H1 (cell line): ENCODE data around the gene PIK3CA. TPM values are rescaled to one million over a fixed set of nuclear protein-coding genes. Genes with fewer than 3 reads are reported as not detected.

ENCODE experiments used
- CTCF ChIA-PET: fragments of 300-600 bp; sonication (Branson Sonifier 250); formaldehyde crosslinking; loops from one replicate; lab custom pipeline; 2021; ENCODE audit not compliant: partially characterized antibody; lab: Charles Lee
- POLR2A ChIA-PET: fragments of 300-600 bp; sonication (Branson Sonifier 250); formaldehyde crosslinking; loops from one replicate; lab custom pipeline; 2021; ENCODE audit warnings: inconsistent platforms; ENCODE audit not compliant: partially characterized antibody; lab: Charles Lee
- DNase-seq, 2 experiments: peaks; one replicate each; pipeline versions ENCODE4 v3.0.0 to v3.0.0-alpha.2; 2010 to 2022; ENCODE audit warnings: low spot score in 2 of 2, low read depth in 1 of 2, mixed read lengths in 1 of 2
- FAIRE-seq: peaks from 2 replicates; lab custom pipeline; 2011; peaks lifted over from hg19 to GRCh38; lab: Jason Lieb, UNC
- H2AFZ ChIP-seq: 2 replicates; pipeline ENCODE4 v1.8.1; 2012; ENCODE audit warnings: low read length, inconsistent platforms
- H2AK5ac ChIP-seq: 2 replicates; pipeline ENCODE4 v1.6.1; 2013; ENCODE audit warnings: low read depth, low read length
- H2BK120ac ChIP-seq: replicated peaks from 2 replicates; pipeline ENCODE3; 2013; ENCODE audit warnings: low read depth, low read length, inconsistent platforms
- H2BK12ac ChIP-seq: 2 replicates; pipeline ENCODE4 v1.6.1; 2013; ENCODE audit warnings: low read depth, low read length
- H2BK15ac ChIP-seq: 2 replicates; pipeline ENCODE4 v1.6.1; 2013; ENCODE audit warnings: low read length
- H2BK20ac ChIP-seq: 2 replicates; pipeline ENCODE4 v1.6.1; 2013; ENCODE audit warnings: low read length
- H2BK5ac ChIP-seq: 2 replicates; pipeline ENCODE4 v1.6.1; 2013; ENCODE audit warnings: low read depth, low read length
- H3K14ac ChIP-seq: 2 replicates; pipeline ENCODE4 v1.6.1; 2013; ENCODE audit warnings: inconsistent platforms; ENCODE audit not compliant: insufficient read length
- H3K18ac ChIP-seq: 2 replicates; pipeline ENCODE4 v1.6.1; 2013; ENCODE audit warnings: low read length; ENCODE audit errors: extremely low read depth
- H3K23ac ChIP-seq: 2 replicates; pipeline ENCODE4 v1.6.1; 2013; ENCODE audit warnings: inconsistent platforms; ENCODE audit not compliant: insufficient read length
- H3K23me2 ChIP-seq: 2 replicates; pipeline ENCODE4 v1.6.1; 2013; ENCODE audit warnings: low read depth, low read length
- H3K27ac ChIP-seq: 2 replicates; pipeline ENCODE4 v1.6.1; 2011; ENCODE audit warnings: low read depth, low read length, inconsistent platforms
- H3K27me3 ChIP-seq, 4 experiments: replicated peaks in 1 of 4; 1 replicate in 1 of 4; 2 replicates in 3 of 4; pipeline versions ENCODE4 v1.6.1 to v1.8.1; 2011 to 2013; ENCODE audit warnings: low read length in 3 of 4, mild to moderate bottlenecking in 3 of 4, inconsistent platforms in 2 of 4, mixed read lengths in 2 of 4, moderate library complexity in 1 of 4; ENCODE audit not compliant: control insufficient read depth in 3 of 4, insufficient read depth in 3 of 4; ENCODE audit errors: extremely low read depth in 1 of 4
- H3K36me3 ChIP-seq, 4 experiments: 2 replicates each; pipeline versions ENCODE4 v1.6.1 to v1.8.1; 2011 to 2013; ENCODE audit warnings: mild to moderate bottlenecking in 4 of 4, low read length in 3 of 4, moderate library complexity in 2 of 4, control low read depth in 1 of 4, inconsistent platforms in 1 of 4; ENCODE audit not compliant: insufficient read depth in 4 of 4, control insufficient read depth in 2 of 4
- H3K4ac ChIP-seq: replicated peaks from 2 replicates; pipeline ENCODE3; 2013; ENCODE audit warnings: low read length, low read depth, mixed read lengths, inconsistent platforms; ENCODE audit not compliant: insufficient read length
- H3K4me1 ChIP-seq, 4 experiments: replicated peaks in 1 of 4; 1 replicate in 1 of 4; 2 replicates in 3 of 4; pipeline versions ENCODE4 v1.6.1 to v1.8.1; 2011 to 2013; ENCODE audit warnings: low read length in 3 of 4, inconsistent platforms in 2 of 4, mixed read lengths in 1 of 4; ENCODE audit not compliant: insufficient read depth in 4 of 4, control insufficient read depth in 3 of 4
- H3K4me2 ChIP-seq, 2 experiments: 2 replicates each; pipeline versions ENCODE4 v1.6.1 to v1.8.1; 2011 to 2013; ENCODE audit warnings: low read depth in 2 of 2, low read length in 2 of 2, control low read depth in 1 of 2, inconsistent platforms in 1 of 2, mild to moderate bottlenecking in 1 of 2; ENCODE audit not compliant: insufficient read depth in 1 of 2
- H3K4me3 ChIP-seq, 4 experiments: fragments of 200-600, 300-600 bp in 1 of 4; sonication (generic), shearing (Covaris generic), sonication (Bioruptor Twin) in 1 of 4; 2 replicates each; pipeline versions ENCODE4 v1.5.1 to v1.8.1; 2011 to 2016; ENCODE audit warnings: low read length in 4 of 4, low read depth in 3 of 4, control low read depth in 2 of 4, inconsistent platforms in 2 of 4, mild to moderate bottlenecking in 2 of 4, mixed read lengths in 1 of 4, moderate library complexity in 1 of 4; ENCODE audit not compliant: insufficient read depth in 2 of 4; ENCODE audit errors: extremely low read depth in 1 of 4
- H3K56ac ChIP-seq: replicated peaks from 2 replicates; pipeline ENCODE3; 2013; ENCODE audit warnings: low read depth, mild to moderate bottlenecking, mixed read lengths, low read length, inconsistent platforms; ENCODE audit not compliant: insufficient read length
- H3K79me1 ChIP-seq: 2 replicates; pipeline ENCODE4 v1.6.1; 2013; ENCODE audit warnings: low read depth, low read length, control low read depth
- H3K79me2 ChIP-seq, 2 experiments: 2 replicates each; pipeline versions ENCODE4 v1.6.1 to v1.8.1; 2012 to 2013; ENCODE audit warnings: low read length in 2 of 2, mild to moderate bottlenecking in 2 of 2, inconsistent platforms in 1 of 2; ENCODE audit not compliant: insufficient read depth in 2 of 2, control insufficient read depth in 1 of 2
- H3K9ac ChIP-seq, 4 experiments: replicated peaks in 1 of 4; 1 replicate in 1 of 4; 2 replicates in 3 of 4; pipeline versions ENCODE4 v1.6.1 to v1.8.1; 2011 to 2013; ENCODE audit warnings: low read depth in 3 of 4, low read length in 3 of 4, control low read depth in 2 of 4, mild to moderate bottlenecking in 2 of 4, moderate library complexity in 2 of 4, inconsistent platforms in 1 of 4; ENCODE audit errors: extremely low read depth in 1 of 4
- H3K9me3 ChIP-seq, 2 experiments: 2 replicates each; pipeline versions ENCODE4 v1.6.1 to v1.8.1; 2012 to 2013; ENCODE audit warnings: mild to moderate bottlenecking in 2 of 2, moderate library complexity in 2 of 2, control low read depth in 1 of 2, inconsistent platforms in 1 of 2, low read depth in 1 of 2, low read length in 1 of 2, mixed read lengths in 1 of 2; ENCODE audit not compliant: insufficient read depth in 2 of 2
- H4K20me1 ChIP-seq, 2 experiments: replicated peaks in 1 of 2; 2 replicates each; pipeline versions ENCODE3 to v1.8.1; 2011 to 2013; ENCODE audit warnings: inconsistent platforms in 2 of 2, low read length in 2 of 2, mild to moderate bottlenecking in 1 of 2; ENCODE audit not compliant: insufficient read depth in 2 of 2, control insufficient read depth in 1 of 2
- H4K5ac ChIP-seq: 2 replicates; pipeline ENCODE4 v1.6.1; 2013; ENCODE audit warnings: low read length, low read depth, mixed read lengths, inconsistent platforms; ENCODE audit not compliant: insufficient read length
- H4K8ac ChIP-seq: 2 replicates; pipeline ENCODE4 v1.8.0; 2013; ENCODE audit warnings: mild to moderate bottlenecking, moderate library complexity, low read length, inconsistent platforms; ENCODE audit not compliant: insufficient read depth; ENCODE audit errors: extremely low read depth
- H4K91ac ChIP-seq: replicated peaks from 2 replicates; pipeline ENCODE3; 2013; ENCODE audit warnings: low read length, mixed read lengths, inconsistent platforms; ENCODE audit not compliant: insufficient read length
- CHD1 ChIP-seq: IDR thresholded peaks from 2 replicates; pipeline ENCODE4 v1.6.1; 2012; ENCODE audit warnings: low read depth, low read length, improper control_type of control experiment
- CTBP2 ChIP-seq: IDR thresholded peaks from 2 replicates; pipeline ENCODE4 v1.7.0; 2011; ENCODE audit warnings: borderline replicate concordance, mild to moderate bottlenecking, moderate library complexity, mixed read lengths, low read length; ENCODE audit not compliant: insufficient read depth, insufficient read length
- EZH2 ChIP-seq: fragments of 200-600 bp; sonication (generic); IDR thresholded peaks from 2 replicates; pipeline ENCODE4 v1.7.1; 2012; ENCODE audit warnings: low read depth, mild to moderate bottlenecking, moderate library complexity, low read length, inconsistent platforms; ENCODE audit not compliant: severe bottlenecking
- JUN ChIP-seq: IDR thresholded peaks from 2 replicates; pipeline ENCODE4 v1.6.1; 2011; ENCODE audit warnings: low read depth, mild to moderate bottlenecking, improper control_type of control experiment, low read length
- PHF8 ChIP-seq: fragments of 200-600 bp; sonication (generic); conservative IDR thresholded peaks from 2 replicates; pipeline ENCODE4 v1.7.1; 2012; ENCODE audit warnings: low read depth, mild to moderate bottlenecking, inconsistent platforms, low read length, moderate library complexity
- SIX5 ChIP-seq: IDR thresholded peaks from 2 replicates; pipeline ENCODE4 v1.6.1; 2011; ENCODE audit warnings: mild to moderate bottlenecking, low read depth, low read length
- SP2 ChIP-seq: IDR thresholded peaks from 2 replicates; pipeline ENCODE4 v1.6.1; 2012; ENCODE audit warnings: mild to moderate bottlenecking, low read length, inconsistent platforms
- TBP ChIP-seq: IDR thresholded peaks from 2 replicates; pipeline ENCODE4 v1.6.1; 2011; ENCODE audit warnings: low read depth, low read length, improper control_type of control experiment
- WGBS, 2 experiments: shearing (Covaris generic) in 1 of 2; methylation state at CpG; one replicate each; pipeline versions ENCODE4 v1.1.6 to v1.1.7; 2013 to 2015; ENCODE audit warnings: low lambda C conversion rate in 2 of 2, mixed read lengths in 2 of 2, inconsistent platforms in 1 of 2, low coverage in 1 of 2, missing lambda C conversion rate in 1 of 2; ENCODE audit not compliant: insufficient replicate concordance in 2 of 2, insufficient coverage in 1 of 2, insufficient read length in 1 of 2; ENCODE audit errors: extremely low coverage in 1 of 2, missing lambda C conversion rate in 1 of 2; 5-methylcytosine and 5-hydroxymethylcytosine counted together
- polyA plus RNA-seq, 7 experiments: library from polyadenylated mRNA; depleted of rRNA in 3 of 7; stranded (reverse) in 5 of 7; unstranded in 2 of 7; fragments of >200 nt in 5 of 7; fragments of 200-250 nt in 2 of 7; gene quantifications; 1 replicate in 5 of 7; 2 replicates in 1 of 7; 4 replicates in 1 of 7; pipeline versions ENCODE4 v1.2.1 to v1.2.3, GENCODE V29; 2011 to 2013; ENCODE audit warnings: missing spikeins in 2 of 7, mixed read lengths in 2 of 7
- total RNA-seq: library from RNA; stranded (reverse); fragmentation: NEBNext Ultra II Directional; extraction: Animal tissue kit (Norgen Biotek cat#: 25700); gene quantifications from 2 replicates; pipeline ENCODE4 v1.2.1, GENCODE V29; 2021

PIK3CA gene
- total and polyA plus RNA-seq, 2 of the 8 experiments (the other 6 are each of a cell fraction or from before 2014, with no cell fraction given) = 1.6 to 11.3 TPM

GRCh38 chr3:179276001-179276400 lies 127.8 kb downstream of the PIK3CA start:
- peak overlapping the region; percentile 41; the same call in 1 of the 2 replicates for H2AFZ ChIP-seq
- CTCF ChIA-PET = interaction anchor here (0.6 to 1.2 kb wide), 4 partner anchors 8 to 1296 kb away, joined by 3 to 5 read pairs (median 3); no protein-coding TSS in a partner anchor

More at GRCh38 chr3:179276001-179276400, 127.8 kb downstream of the PIK3CA start:
- Histone ChIP-seq H3K23me2 (no peaks in the 10 kb centered on the region), H3K36me3 (no peaks in the 10 kb centered on the region), H3K27me3 (no peaks in the 10 kb centered on the region), H4K91ac (no peak overlapping the region), H2BK15ac (no peak overlapping the region), H3K18ac (no peak overlapping the region), H3K23ac (no peak overlapping the region), H4K20me1 (no peaks in the 10 kb centered on the region), H2BK20ac (no peak overlapping the region), H3K14ac (no peak overlapping the region), H3K4me2 (no peak overlapping the region), H2BK120ac (no peak overlapping the region), H3K27ac (no peak overlapping the region), H4K8ac (no peak overlapping the region), H4K5ac (no peak overlapping the region), H3K4me1 (peaks cover 0 to 4% (median 0%) of the 10 kb centered on the region in 4 experiments; a peak in 1 of 7 replicates), H3K56ac (no peak overlapping the region), H3K4ac (no peak overlapping the region), H3K9me3 (no peaks in the 10 kb centered on the region), H2AK5ac (no peak overlapping the region), H3K79me2 (no peaks in the 10 kb centered on the region), H2BK12ac (no peak overlapping the region), H2BK5ac (no peak overlapping the region), H3K79me1 (no peaks in the 10 kb centered on the region), H3K4me3 (no peak overlapping the region), H3K9ac (no peak overlapping the region)
- POLR2A ChIA-PET = no interaction called here
- TF ChIP-seq EZH2 = no peak
- no peak for TF ChIP-seq SP2
- no peak for TF ChIP-seq SIX5
- no peak for TF ChIP-seq CHD1
- no peak for TF ChIP-seq JUN
- TF ChIP-seq PHF8 = no peak
- TF ChIP-seq CTBP2 = no peak
- no peak for TF ChIP-seq TBP
- FAIRE-seq (peak; percentile 24), DNase-seq (no peak)
- WGBS, 2 experiments = 82% methylated on average over 3 of the region's 3 CpGs; no CpG with 5 or more reads in 1 of the 2 experiments
